ENCODE results near the gene ELF4. TPM values are rescaled to one million over a fixed set of nuclear protein-coding genes. Genes with fewer than 3 reads are reported as not detected.

The ELF4 gene
- total and polyA plus RNA-seq, 9 of the 15 experiments (the other 6 are each of a cell fraction or from before 2014, with no cell fraction given): 5.9 to 55.8 (median 25.2) TPM

GRCh38 chrX:130049821-130050220 is 60.5 kb downstream of the ELF4 start:
- no peaks in the 10 kb centered on the region for H3K4me1 ChIP-seq (replicated peaks in 1 of 2; ENCODE audit: control insufficient read depth in 2 of 2, insufficient read depth in 2 of 2, low read length in 2 of 2)
- H3K27ac ChIP-seq (ENCODE audit: extremely low read depth, low read depth, low read length): no peak overlapping the region
- TF ChIP-seq HMG20B (CRISPR knock-in tag; IDR thresholded peaks at IDR 0.05): no peak
- no peak for TF ChIP-seq NCOA4 (IDR thresholded peaks at IDR 0.05; ENCODE audit: partially characterized antibody)
- TF ChIP-seq FOXK2 (conservative IDR thresholded peaks at IDR 0.05 in 1 of 2, IDR thresholded peaks at IDR 0.05 in 1 of 2; ENCODE audit: low read depth in 2 of 2): no peak
- TF ChIP-seq NFIC (IDR thresholded peaks at IDR 0.05): no peak
- no peak for TF ChIP-seq HIVEP1 (CRISPR knock-in tag; IDR thresholded peaks at IDR 0.05)
- TF ChIP-seq THAP12 (CRISPR knock-in tag; IDR thresholded peaks at IDR 0.05): no peak
- TF ChIP-seq AFF4 (CRISPR knock-in tag; IDR thresholded peaks at IDR 0.05): no peak
- TF ChIP-seq TEAD4 (IDR thresholded peaks at IDR 0.05; ENCODE audit: low read length): no peak
- no peak for TF ChIP-seq TEAD4 (CRISPR knock-in tag; IDR thresholded peaks at IDR 0.05; ENCODE audit: borderline replicate concordance)
- no peak for TF ChIP-seq PCBP2 (IDR thresholded peaks at IDR 0.05; ENCODE audit: low read depth, low read length, poor library complexity, severe bottlenecking)
- TF ChIP-seq ZNF280A (IDR thresholded peaks at IDR 0.05; ENCODE audit: low read depth, partially characterized antibody): no peak
- no peak for TF ChIP-seq PHB (CRISPR knock-in tag; IDR thresholded peaks at IDR 0.05)
- no peak for TF ChIP-seq NFATC3 (IDR thresholded peaks at IDR 0.05)
- TF ChIP-seq MNT (conservative IDR thresholded peaks at IDR 0.05): no peak
- WGBS (ENCODE audit: insufficient coverage, low coverage, missing lambda C conversion rate): 94% methylated on average over 5 of the region's 8 CpGs
- no peak overlapping the region for H3K4me3 ChIP-seq
- no peaks in the 10 kb centered on the region for H3K9me1 ChIP-seq (ENCODE audit: control insufficient read depth, insufficient read depth, low read length)
- no peaks in the 10 kb centered on the region for H3K79me2 ChIP-seq (ENCODE audit: control insufficient read depth, insufficient read depth, low read length)
- in situ Hi-C loops (cut with MboI) (no loop called here), intact Hi-C loops (cut with micrococcal nuclease) (no loop called here)
- H3K36me3 ChIP-seq (ENCODE audit: control insufficient read depth, insufficient read depth, low read length): peaks cover 86% of the 10 kb centered on the region
- H3K9me3 ChIP-seq (replicated peaks; ENCODE audit: control insufficient read depth, insufficient read depth, low read depth, low read length): no peaks in the 10 kb centered on the region
- H3K4me2 ChIP-seq (ENCODE audit: insufficient read depth, low read length): no peak overlapping the region
- H3K9ac ChIP-seq (ENCODE audit: insufficient read depth in 1 of 2, low read depth in 2 of 2, low read length in 2 of 2): no peak overlapping the region
- FAIRE-seq: no peak
- no peak for ATAC-seq
- BruUV-seq (replicated peaks): no TSS peak
- CTCF ChIA-PET (ENCODE audit: low intra/inter-chr PET ratio): no interaction called here
- no peak overlapping the region for H2AFZ ChIP-seq (ENCODE audit: low read depth, low read length)
- H3K27me3 ChIP-seq (ENCODE audit: control insufficient read depth in 2 of 2, insufficient read depth in 2 of 2, low read length in 2 of 2): no peaks in the 10 kb centered on the region
- DNase-seq (ENCODE audit: extremely low read depth in 1 of 4, low spot score in 3 of 4): no peak
- POLR2A ChIA-PET: interaction anchor here (0.6 kb wide), 1 partner anchor 144 kb away, joined by 3 read pairs; the partner anchor contains the start of gene UTP14A
- H4K20me1 ChIP-seq (replicated peaks; ENCODE audit: control insufficient read depth, insufficient read depth, low read length): no peaks in the 10 kb centered on the region

Data from K562 (cell line).